ENCODE results near the gene ARHGAP8.

Gene ARHGAP8

GRCh38 chr22:44818727-44819126 is 66.4 kb downstream of the ARHGAP8 start:
- Histone ChIP-seq H3K79me2 (ENCODE audit: control insufficient read depth, insufficient read depth, low read length, unreplicated experiment) (no peaks in the 10 kb centered on the region), H3K4me1 (ENCODE audit: control insufficient read depth, insufficient read depth, low read length, unreplicated experiment) (no peaks in the 10 kb centered on the region), H3K27ac (ENCODE audit: low read depth, low read length) (no peak overlapping the region), H2AFZ (ENCODE audit: low read length, unreplicated experiment) (no peak overlapping the region), H3K4me3 (ENCODE audit: low read depth, low read length) (no peak overlapping the region), H3K27me3 (ENCODE audit: insufficient read depth, low read length) (peaks cover 19% of the 10 kb centered on the region; the same call in 1 of the 2 replicates), H3K36me3 (ENCODE audit: insufficient read depth, low read length) (no peaks in the 10 kb centered on the region)

- no peak overlapping the region for H2AFZ ChIP-seq (ENCODE audit: low read length, unreplicated experiment)
- H3K27me3 ChIP-seq (ENCODE audit: insufficient read depth, low read length) = peaks cover 19% of the 10 kb centered on the region; the same call in 1 of the 2 replicates
- H3K27ac ChIP-seq (ENCODE audit: low read depth, low read length) = no peak overlapping the region
- no peaks in the 10 kb centered on the region for H3K4me1 ChIP-seq (ENCODE audit: control insufficient read depth, insufficient read depth, low read length, unreplicated experiment)
- no peaks in the 10 kb centered on the region for H3K79me2 ChIP-seq (ENCODE audit: control insufficient read depth, insufficient read depth, low read length, unreplicated experiment)
- no peaks in the 10 kb centered on the region for H3K36me3 ChIP-seq (ENCODE audit: insufficient read depth, low read length)
- no peak overlapping the region for H3K4me3 ChIP-seq (ENCODE audit: low read depth, low read length)
These were observed 67.7 kb downstream of the ARHGAP8 start for GRCh38 chr22:44819966-44820631.

DNA sequence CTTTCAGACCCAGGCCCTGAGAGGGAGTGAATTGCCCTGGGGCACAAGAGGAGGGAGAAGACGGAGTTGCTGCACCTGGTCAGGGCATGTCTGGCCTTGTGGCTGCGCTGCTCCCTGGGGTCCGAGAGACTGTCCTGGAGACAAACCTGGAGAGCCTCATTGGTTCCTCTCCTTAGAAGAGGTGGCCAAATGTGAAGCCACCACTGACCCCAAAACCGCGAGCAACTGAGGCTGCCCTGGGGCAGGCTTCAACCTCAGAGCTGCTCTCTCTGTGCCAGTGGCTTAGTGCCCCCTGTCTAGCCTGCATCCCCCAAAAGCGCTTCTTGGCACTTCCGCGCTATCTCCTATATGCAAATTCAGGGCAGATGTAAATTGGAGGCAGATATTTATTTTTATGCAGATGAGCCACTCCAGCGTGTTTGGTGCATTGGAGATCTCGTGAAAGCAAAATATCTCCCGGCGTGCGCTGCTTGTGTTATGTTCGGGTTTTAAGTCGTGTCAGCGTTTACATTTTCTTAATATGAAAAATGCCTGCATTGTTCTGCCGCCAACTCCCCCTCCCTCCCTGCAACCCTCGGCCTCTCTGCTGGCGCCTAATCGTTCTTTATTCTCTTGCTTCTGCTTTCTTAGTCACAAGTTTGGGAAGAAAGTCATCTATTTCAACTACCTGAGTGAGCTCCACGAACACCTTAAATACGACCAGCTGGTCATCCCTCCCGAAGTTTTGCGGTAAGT is 69.5 kb downstream of the ARHGAP8 start:
- Histone ChIP-seq H2AFZ (ENCODE audit: low read length, unreplicated experiment) (no peak overlapping the region), H3K79me2 (ENCODE audit: control insufficient read depth, insufficient read depth, low read length, unreplicated experiment) (no peaks in the 10 kb centered on the region), H3K27ac (ENCODE audit: low read depth, low read length) (no peak overlapping the region), H3K27me3 (ENCODE audit: insufficient read depth, low read length) (peaks cover 19% of the 10 kb centered on the region; the same call in 1 of the 2 replicates), H3K36me3 (ENCODE audit: insufficient read depth, low read length) (no peaks in the 10 kb centered on the region), H3K4me1 (ENCODE audit: control insufficient read depth, insufficient read depth, low read length, unreplicated experiment) (no peaks in the 10 kb centered on the region), H3K4me3 (ENCODE audit: low read depth, low read length) (no peak overlapping the region)

- Histone ChIP-seq H2AFZ (ENCODE audit: low read length, unreplicated experiment) (no peak overlapping the region), H3K36me3 (ENCODE audit: insufficient read depth, low read length) (no peaks in the 10 kb centered on the region), H3K4me3 (ENCODE audit: low read depth, low read length) (no peak overlapping the region), H3K4me1 (ENCODE audit: control insufficient read depth, insufficient read depth, low read length, unreplicated experiment) (no peaks in the 10 kb centered on the region), H3K79me2 (ENCODE audit: control insufficient read depth, insufficient read depth, low read length, unreplicated experiment) (no peaks in the 10 kb centered on the region), H3K27ac (ENCODE audit: low read depth, low read length) (no peak overlapping the region), H3K27me3 (ENCODE audit: insufficient read depth, low read length) (peaks cover 19% of the 10 kb centered on the region; the same call in 1 of the 2 replicates)
These were observed 70.2 kb downstream of the ARHGAP8 start for GRCh38 chr22:44822534-44822933.

DNA sequence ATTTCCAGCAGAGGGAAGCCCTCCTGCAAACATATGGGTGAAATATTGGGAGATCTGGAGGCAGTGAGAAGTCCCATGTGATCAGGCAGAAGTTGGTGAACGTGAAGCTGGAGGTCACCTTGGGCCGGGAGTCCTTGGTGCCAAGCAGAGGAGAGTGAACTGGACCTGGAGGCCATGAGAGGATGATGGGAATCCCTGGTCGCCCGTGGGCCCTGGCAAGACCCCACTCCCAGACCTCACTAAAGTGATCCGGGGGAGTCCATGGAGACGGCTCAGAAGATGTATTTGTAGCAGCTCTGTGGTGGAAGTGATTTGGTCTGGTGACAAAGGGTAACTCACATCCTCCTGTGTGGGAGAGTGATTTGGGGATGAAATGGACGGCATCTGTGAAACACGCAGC is 71.0 kb downstream of the ARHGAP8 start:
- peaks cover 19% of the 10 kb centered on the region; the same call in 1 of the 2 replicates for H3K27me3 ChIP-seq (ENCODE audit: insufficient read depth, low read length)

DNA sequence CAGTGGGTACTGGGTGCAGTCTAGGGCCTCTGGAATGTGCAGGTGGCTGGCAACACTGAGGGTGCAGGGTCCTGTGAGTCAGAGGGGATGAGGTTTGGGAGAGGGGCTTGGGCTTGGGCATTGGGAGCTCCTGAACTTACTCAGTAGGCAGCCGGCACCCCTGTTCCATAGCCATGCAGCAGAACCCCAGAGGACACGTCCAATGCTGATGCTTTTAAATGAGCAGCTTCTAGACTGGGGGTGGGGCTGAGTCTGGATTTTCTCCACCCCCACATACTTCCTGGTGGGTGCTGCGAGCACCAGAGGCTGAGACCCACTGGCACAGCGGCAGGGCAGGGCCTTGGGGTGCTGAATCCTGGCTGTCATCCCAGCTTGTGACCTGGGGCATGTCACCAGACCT is 71.4 kb downstream of the ARHGAP8 start:
- H3K27ac ChIP-seq (ENCODE audit: low read depth, low read length) = no peak overlapping the region
- no peaks in the 10 kb centered on the region for H3K4me1 ChIP-seq (ENCODE audit: control insufficient read depth, insufficient read depth, low read length, unreplicated experiment)
- H3K4me3 ChIP-seq (ENCODE audit: low read depth, low read length) = no peak overlapping the region
- no peaks in the 10 kb centered on the region for H3K79me2 ChIP-seq (ENCODE audit: control insufficient read depth, insufficient read depth, low read length, unreplicated experiment)
- H3K36me3 ChIP-seq (ENCODE audit: insufficient read depth, low read length) = no peaks in the 10 kb centered on the region
- no peak overlapping the region for H2AFZ ChIP-seq (ENCODE audit: low read length, unreplicated experiment)
- H3K27me3 ChIP-seq (ENCODE audit: insufficient read depth, low read length) = peaks cover 19% of the 10 kb centered on the region; the same call in 1 of the 2 replicates

More for the DNA sequence above, 71.0 kb downstream of the ARHGAP8 start:
- Histone ChIP-seq H3K4me1 (ENCODE audit: control insufficient read depth, insufficient read depth, low read length, unreplicated experiment) (no peaks in the 10 kb centered on the region), H3K79me2 (ENCODE audit: control insufficient read depth, insufficient read depth, low read length, unreplicated experiment) (no peaks in the 10 kb centered on the region), H3K4me3 (ENCODE audit: low read depth, low read length) (no peak overlapping the region), H3K27ac (ENCODE audit: low read depth, low read length) (no peak overlapping the region), H3K36me3 (ENCODE audit: insufficient read depth, low read length) (no peaks in the 10 kb centered on the region), H2AFZ (ENCODE audit: low read length, unreplicated experiment) (no peak overlapping the region)

DNA sequence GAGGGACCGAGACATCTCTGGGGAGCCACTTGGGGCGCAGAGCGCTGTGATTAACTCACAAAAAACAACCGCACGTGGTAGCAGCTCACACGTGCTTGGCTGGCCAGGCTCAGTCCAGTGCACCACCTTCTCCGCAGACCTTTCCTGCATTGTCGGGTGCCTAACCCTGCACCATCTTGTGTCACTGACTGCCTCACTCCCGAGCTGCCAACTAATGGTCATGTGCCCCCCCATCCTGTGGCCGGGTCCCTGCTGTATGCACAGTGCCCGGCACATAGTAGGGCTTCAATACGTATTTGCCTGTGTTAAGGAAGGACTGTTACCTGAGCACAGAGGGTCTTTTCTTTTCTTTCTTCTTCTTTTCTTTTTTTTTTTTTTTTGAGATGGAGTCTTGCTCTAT is 71.9 kb downstream of the ARHGAP8 start:
- H3K27ac ChIP-seq (ENCODE audit: low read depth, low read length) = no peak overlapping the region
- no peak overlapping the region for H2AFZ ChIP-seq (ENCODE audit: low read length, unreplicated experiment)
- H3K27me3 ChIP-seq (ENCODE audit: insufficient read depth, low read length) = peaks cover 19% of the 10 kb centered on the region; the same call in 1 of the 2 replicates
- no peaks in the 10 kb centered on the region for H3K79me2 ChIP-seq (ENCODE audit: control insufficient read depth, insufficient read depth, low read length, unreplicated experiment)
- no peak overlapping the region for H3K4me3 ChIP-seq (ENCODE audit: low read depth, low read length)
- no peaks in the 10 kb centered on the region for H3K36me3 ChIP-seq (ENCODE audit: insufficient read depth, low read length)
- H3K4me1 ChIP-seq (ENCODE audit: control insufficient read depth, insufficient read depth, low read length, unreplicated experiment) = no peaks in the 10 kb centered on the region

GRCh38 chr22:44825310-44826150 is 73.2 kb downstream of the ARHGAP8 start:
- H3K79me2 ChIP-seq (ENCODE audit: control insufficient read depth, insufficient read depth, low read length, unreplicated experiment) = no peaks in the 10 kb centered on the region
- no peak overlapping the region for H3K4me3 ChIP-seq (ENCODE audit: low read depth, low read length)
- no peak overlapping the region for H3K27ac ChIP-seq (ENCODE audit: low read depth, low read length)
- no peaks in the 10 kb centered on the region for H3K36me3 ChIP-seq (ENCODE audit: insufficient read depth, low read length)
- peaks cover 19% of the 10 kb centered on the region; the same call in 1 of the 2 replicates for H3K27me3 ChIP-seq (ENCODE audit: insufficient read depth, low read length)
- H2AFZ ChIP-seq (ENCODE audit: low read length, unreplicated experiment) = no peak overlapping the region
- H3K4me1 ChIP-seq (ENCODE audit: control insufficient read depth, insufficient read depth, low read length, unreplicated experiment) = no peaks in the 10 kb centered on the region

GRCh38 chr22:44827666-44828190 is 75.4 kb downstream of the ARHGAP8 start:
- Histone ChIP-seq H3K27ac (ENCODE audit: low read depth, low read length) (no peak overlapping the region), H3K27me3 (ENCODE audit: insufficient read depth, low read length) (peaks cover 6% of the 10 kb centered on the region; the same call in 1 of the 2 replicates), H3K36me3 (ENCODE audit: insufficient read depth, low read length) (no peaks in the 10 kb centered on the region), H3K4me1 (ENCODE audit: control insufficient read depth, insufficient read depth, low read length, unreplicated experiment) (no peaks in the 10 kb centered on the region), H3K79me2 (ENCODE audit: control insufficient read depth, insufficient read depth, low read length, unreplicated experiment) (no peaks in the 10 kb centered on the region), H3K4me3 (ENCODE audit: low read depth, low read length) (no peak overlapping the region), H2AFZ (ENCODE audit: low read length, unreplicated experiment) (no peak overlapping the region)

DNA sequence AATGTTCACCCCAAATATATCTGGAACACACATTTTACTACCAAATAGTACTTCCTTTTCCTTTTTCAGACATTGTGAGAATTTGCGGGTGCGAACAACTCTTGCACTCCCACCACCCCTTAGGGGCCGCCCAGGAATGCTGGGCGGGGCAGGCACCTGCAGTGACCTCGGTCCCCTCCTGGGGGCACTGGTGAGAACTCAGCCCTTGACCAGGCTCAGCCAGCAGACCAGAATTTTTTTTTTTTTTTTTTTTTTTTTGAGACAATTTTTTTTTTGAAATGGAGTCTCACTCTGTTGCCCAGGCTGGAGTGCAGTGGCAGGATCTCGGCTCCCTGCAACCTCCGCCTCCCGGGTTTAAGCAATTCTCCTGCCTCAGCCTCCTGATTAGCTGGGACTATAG is 75.8 kb downstream of the ARHGAP8 start:
- Histone ChIP-seq H3K27ac (ENCODE audit: low read depth, low read length) (no peak overlapping the region), H3K4me3 (ENCODE audit: low read depth, low read length) (no peak overlapping the region), H2AFZ (ENCODE audit: low read length, unreplicated experiment) (no peak overlapping the region), H3K36me3 (ENCODE audit: insufficient read depth, low read length) (no peaks in the 10 kb centered on the region), H3K27me3 (ENCODE audit: insufficient read depth, low read length) (peaks cover 1% of the 10 kb centered on the region; the same call in 1 of the 2 replicates), H3K79me2 (ENCODE audit: control insufficient read depth, insufficient read depth, low read length, unreplicated experiment) (no peaks in the 10 kb centered on the region), H3K4me1 (ENCODE audit: control insufficient read depth, insufficient read depth, low read length, unreplicated experiment) (no peaks in the 10 kb centered on the region)

All from ACC112 (cell line).